H7 (cell line): ENCODE results near the gene RNF130. TPM values are rescaled to one million over a fixed set of nuclear protein-coding genes. Genes with fewer than 3 reads are reported as not detected.
"Not testable (repeated sequence)": the region's sequence is repeated elsewhere in the genome, so short reads cannot be mapped to it uniquely, and the experiment has no call there.

ENCODE experiments used
- DNase-seq: peaks from one replicate; pipeline ENCODE4 v3.0.0; 2012
- H3K27me3 ChIP-seq: 2 replicates; pipeline ENCODE4 v1.6.0; 2011; ENCODE audit warnings: mild to moderate bottlenecking, low read length; ENCODE audit not compliant: control insufficient read depth, insufficient read depth
- H3K36me3 ChIP-seq: replicated peaks from 2 replicates; pipeline ENCODE4 v1.5.1; 2011; ENCODE audit warnings: low read length; ENCODE audit not compliant: control insufficient read depth, insufficient read depth
- H3K4me3 ChIP-seq: 2 replicates; pipeline ENCODE4 v1.5.1; 2011; ENCODE audit warnings: low read depth, mild to moderate bottlenecking, control low read depth, low read length, moderate library complexity; ENCODE audit not compliant: insufficient read depth
- total RNA-seq: library from RNA; depleted of rRNA; stranded (reverse); fragments of >200 nt; shearing (Covaris generic); gene quantifications from 2 replicates; pipeline ENCODE4 v1.2.3, GENCODE V29; 2014

Gene RNF130
- total RNA-seq, 1 experiment from 2014 or later: 123 TPM

DNA sequence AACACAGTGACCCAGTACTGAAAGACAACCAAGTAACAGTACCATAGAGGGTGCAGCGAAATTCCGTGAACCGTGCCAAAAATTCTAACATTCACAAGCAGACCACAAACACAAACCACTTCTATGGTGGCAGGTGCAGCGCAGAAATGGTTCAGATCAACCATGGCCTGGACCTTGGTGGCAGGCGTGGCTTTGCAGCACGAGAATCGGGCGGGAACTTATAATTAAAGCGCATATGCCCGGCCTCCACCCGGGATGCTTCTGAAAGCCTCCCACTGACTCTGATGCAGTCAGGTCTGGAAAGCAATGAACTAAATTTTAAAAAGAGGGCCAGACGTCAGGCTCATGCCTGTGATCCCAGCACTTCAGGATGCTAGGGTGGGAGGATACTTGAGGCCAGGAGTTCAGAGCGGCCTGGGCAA is 95.8 kb downstream of the RNF130 start:
- Histone ChIP-seq H3K4me3 (no peak overlapping the region), H3K36me3 (peaks cover 22% of the 10 kb centered on the region), H3K27me3 (no peaks in the 10 kb centered on the region)
- peak; percentile 4 for DNase-seq

DNA sequence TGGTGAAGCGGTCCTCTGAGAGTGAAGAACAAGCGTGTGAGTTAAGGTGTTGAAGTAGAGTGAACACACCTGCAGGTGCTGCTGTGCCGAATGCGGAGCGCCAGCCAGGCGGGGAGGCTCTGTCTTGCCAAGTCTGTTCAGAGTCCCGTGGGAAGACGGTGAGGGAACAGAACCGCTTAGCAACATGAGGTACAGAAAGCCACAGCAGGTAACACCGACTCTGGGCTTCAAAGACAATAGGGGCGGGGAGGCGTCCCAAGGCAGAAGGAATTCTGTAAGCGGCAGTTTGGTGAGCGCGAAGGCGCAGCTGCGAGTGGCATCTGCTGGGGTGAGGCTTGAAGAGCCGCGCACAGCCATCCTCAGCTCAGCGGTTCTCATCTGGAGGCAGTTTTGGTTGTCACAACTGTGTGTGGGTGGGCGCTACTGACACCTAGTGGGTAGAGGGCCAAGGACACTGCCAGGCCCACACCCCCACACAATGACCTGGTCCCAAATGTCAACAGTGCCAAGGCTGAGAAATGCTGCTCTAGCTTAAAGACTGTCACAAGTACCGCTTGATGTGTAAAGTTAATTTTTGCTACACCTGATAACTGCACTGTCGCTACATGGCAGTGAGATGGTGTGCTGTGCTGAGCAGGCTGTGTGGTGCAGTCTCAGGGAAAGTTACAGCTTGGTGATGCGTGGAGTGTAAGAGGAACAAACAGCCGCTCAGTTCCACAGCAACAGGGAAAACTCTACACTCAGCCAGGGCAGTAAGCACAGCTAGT is 96.4 kb downstream of the RNF130 start:
- peak; percentile 80 for DNase-seq
- Histone ChIP-seq H3K36me3 (peaks cover 18% of the 10 kb centered on the region), H3K4me3 (no peak overlapping the region), H3K27me3 (no peaks in the 10 kb centered on the region)

- no peaks in the 10 kb centered on the region for H3K27me3 ChIP-seq
- H3K36me3 ChIP-seq: peaks cover 17% of the 10 kb centered on the region
- H3K4me3 ChIP-seq: no peak overlapping the region
- DNase-seq: peak; percentile 13
Observed at GRCh38 chr5:179974246-179974945, 97.2 kb downstream of the RNF130 start.

DNA sequence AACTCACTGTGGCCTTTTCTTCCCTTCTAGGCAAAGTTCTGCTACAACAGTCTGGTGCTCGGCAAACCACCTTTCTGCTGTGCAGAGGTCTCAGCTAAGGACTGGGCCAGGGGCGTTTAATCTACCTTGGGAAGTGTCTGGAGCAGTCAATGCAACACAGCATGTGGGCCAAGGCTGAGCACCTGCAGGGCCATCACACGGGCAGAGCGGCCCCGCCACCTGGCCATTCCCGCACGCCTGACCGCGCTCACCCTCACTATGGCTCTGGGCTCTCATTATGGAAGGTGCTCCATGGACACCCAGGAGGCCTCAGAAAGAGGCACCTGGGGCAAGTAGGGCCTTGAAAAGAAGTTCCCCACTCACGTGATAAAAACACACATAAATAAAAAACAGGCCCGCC is 98.2 kb downstream of the RNF130 start:
- peak; percentile 39 for DNase-seq
- peaks cover 16% of the 10 kb centered on the region for H3K36me3 ChIP-seq
- no peak overlapping the region for H3K4me3 ChIP-seq
- no peaks in the 10 kb centered on the region for H3K27me3 ChIP-seq

DNA sequence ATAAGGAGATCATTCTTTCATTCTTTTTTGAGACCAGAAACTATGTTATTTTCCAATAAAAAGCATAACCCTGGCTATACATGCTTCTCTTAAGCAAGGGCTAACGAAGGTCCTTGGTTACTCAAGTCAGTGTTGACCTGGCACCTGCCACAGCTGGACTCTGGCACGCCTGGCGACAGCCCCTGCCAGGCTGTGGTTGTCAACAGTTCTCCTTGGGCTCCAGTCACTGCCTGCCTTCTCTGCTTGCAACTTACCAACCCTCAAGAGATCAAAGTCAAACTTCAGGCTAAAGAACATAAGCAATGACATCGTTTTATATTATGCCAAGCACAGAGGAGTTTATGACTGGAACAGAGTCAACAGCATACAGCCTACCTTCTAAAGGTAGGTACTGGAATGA is 102.4 kb downstream of the RNF130 start:
- DNase-seq: no peak
- Histone ChIP-seq H3K27me3 (no peaks in the 10 kb centered on the region), H3K36me3 (peaks cover 19% of the 10 kb centered on the region), H3K4me3 (no peak overlapping the region)

DNA sequence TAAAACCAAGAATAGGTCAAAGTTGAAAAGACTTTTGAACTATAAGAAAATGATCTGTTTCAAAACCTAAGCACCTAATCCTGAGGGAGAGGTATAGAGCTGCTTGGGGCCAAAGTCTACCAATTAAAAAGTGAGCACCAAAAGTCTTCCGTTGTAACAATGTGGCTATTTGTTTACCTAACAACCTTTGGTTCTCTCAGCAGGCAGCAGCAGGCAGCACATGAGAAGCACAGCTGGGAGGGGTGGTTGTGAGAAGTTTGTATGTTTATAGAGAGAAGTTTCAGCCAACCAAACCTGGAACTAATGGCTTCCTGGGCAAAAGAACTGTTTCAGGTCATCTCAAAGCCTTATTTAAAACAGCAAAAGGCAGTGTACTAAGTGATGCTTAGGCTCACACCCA is 104.1 kb downstream of the RNF130 start:
- H3K27me3 ChIP-seq: no peaks in the 10 kb centered on the region
- DNase-seq: no peak
- peaks cover 19% of the 10 kb centered on the region for H3K36me3 ChIP-seq
- no peak overlapping the region for H3K4me3 ChIP-seq

GRCh38 chr5:179964015-179964414 is 107.5 kb downstream of the RNF130 start:
- Histone ChIP-seq H3K36me3 (peaks cover 17% of the 10 kb centered on the region), H3K27me3 (no peaks in the 10 kb centered on the region), H3K4me3 (no peak overlapping the region)
- DNase-seq: no peak

DNA sequence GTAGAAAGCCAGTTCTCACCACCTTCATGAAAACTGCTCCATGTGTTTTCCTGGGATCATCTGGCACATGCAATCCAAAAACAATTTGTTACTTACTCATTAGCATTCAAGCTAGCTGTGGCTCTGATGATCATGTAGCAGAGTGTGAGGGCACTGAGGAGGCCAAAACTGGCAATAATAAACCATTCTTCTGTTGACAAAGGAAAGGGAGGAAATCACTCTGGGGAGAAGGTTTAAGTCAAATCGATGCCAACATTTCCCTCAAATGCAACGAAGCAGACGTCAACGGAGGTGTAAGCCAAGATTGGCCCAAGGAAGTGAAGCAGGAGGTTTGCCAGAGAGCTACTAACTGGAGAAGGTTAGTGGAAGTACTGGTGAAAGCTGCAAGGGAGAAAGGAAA is 108.2 kb downstream of the RNF130 start:
- Histone ChIP-seq H3K4me3 (no peak overlapping the region), H3K27me3 (no peaks in the 10 kb centered on the region), H3K36me3 (peaks cover 16% of the 10 kb centered on the region)
- no peak for DNase-seq

- no peaks in the 10 kb centered on the region for H3K27me3 ChIP-seq
- no peak overlapping the region for H3K4me3 ChIP-seq
- peaks cover 3% of the 10 kb centered on the region for H3K36me3 ChIP-seq
- DNase-seq: no peak
Observed at GRCh38 chr5:179960204-179960831, 111.2 kb downstream of the RNF130 start.

- Histone ChIP-seq H3K27me3 (no peaks in the 10 kb centered on the region), H3K36me3 (peaks cover 3% of the 10 kb centered on the region), H3K4me3 (no peak overlapping the region)
- DNase-seq: no peak
Observed at GRCh38 chr5:179959641-179960040, 111.9 kb downstream of the RNF130 start.

DNA sequence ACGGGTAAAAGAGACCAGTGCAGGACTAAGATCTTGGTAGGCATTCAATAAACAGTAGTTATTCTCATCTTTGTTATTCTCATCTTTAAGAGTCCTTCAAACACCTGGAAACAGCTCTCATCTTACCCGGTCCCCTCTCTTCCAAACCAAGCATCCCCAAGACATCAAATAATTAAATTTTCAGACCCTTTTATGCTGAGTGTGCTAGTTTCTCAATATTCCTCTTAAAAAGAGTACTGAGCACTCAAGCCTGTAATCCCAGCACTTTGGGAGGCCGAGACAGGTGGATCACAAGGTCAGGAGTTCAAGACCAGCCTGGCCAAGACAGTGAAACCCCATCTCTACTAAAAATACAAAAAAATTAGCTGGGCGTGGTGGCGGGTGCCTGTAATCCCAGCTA is 112.4 kb downstream of the RNF130 start:
- H3K4me3 ChIP-seq, H3K36me3 ChIP-seq, H3K27me3 ChIP-seq, DNase-seq: not testable (repeated sequence)

DNA sequence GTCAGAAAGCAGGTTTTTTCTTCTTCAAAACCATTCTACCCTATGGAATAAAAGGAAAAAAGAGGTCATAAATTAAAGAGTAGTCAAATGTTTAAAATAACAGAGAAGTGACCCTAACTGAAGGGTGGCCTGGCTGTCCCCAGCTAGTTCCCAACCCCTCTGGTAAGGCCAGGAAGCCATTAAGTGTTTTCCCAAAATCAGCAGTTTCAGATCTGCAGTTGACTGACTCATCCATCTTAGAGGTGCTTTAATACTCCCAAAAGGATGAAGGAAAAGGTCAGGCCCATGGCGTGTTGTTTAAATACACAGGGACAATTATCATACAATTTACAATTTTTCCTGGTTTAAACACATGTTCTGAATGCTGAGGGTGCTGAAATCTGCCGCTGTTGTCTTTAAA is 115.9 kb downstream of the RNF130 start:
- no peak for DNase-seq
- no peak overlapping the region for H3K4me3 ChIP-seq
- H3K36me3 ChIP-seq: peaks cover 1% of the 10 kb centered on the region; the same call in 1 of the 2 replicates
- no peaks in the 10 kb centered on the region for H3K27me3 ChIP-seq

DNA sequence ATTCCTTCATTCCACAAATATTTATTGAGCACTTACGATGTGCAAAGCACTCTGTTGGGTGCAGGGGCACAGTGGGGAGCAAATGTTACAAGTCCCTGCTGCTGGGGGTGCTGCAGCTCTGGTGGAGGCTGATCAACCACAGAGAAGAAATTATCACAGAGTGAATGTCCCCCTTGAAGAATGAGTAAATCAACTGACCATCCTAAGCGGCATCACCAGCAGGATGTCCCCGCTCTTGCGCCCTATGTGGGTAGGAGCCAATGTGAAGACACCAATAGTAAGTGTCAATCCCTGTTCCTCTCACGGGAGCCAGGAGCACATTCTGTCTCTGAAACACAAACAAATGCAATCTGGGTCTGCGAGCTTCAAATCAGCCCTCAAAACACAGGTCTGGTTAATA is 116.5 kb downstream of the RNF130 start:
- H3K36me3 ChIP-seq: peaks cover 1% of the 10 kb centered on the region; the same call in 1 of the 2 replicates
- no peak for DNase-seq
- H3K4me3 ChIP-seq: no peak overlapping the region
- H3K27me3 ChIP-seq: no peaks in the 10 kb centered on the region

DNA sequence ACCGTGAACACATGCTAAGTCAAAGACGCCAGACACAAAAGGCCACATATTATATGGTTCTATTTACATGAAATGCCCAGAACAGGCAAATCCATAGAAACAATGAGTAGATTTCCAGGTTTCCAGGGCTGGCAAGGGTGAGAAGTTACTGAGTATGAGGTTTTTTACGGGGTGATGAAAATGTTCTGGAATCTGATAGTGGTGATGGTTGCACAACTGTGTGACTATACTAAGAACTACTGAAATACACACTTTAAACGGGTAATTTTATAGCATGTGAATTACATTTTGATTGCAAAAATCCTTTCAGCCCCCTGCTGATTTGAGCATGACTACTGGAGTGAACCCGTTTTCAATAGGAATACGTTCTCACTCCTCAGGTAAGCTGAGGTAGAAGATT is 117.1 kb downstream of the RNF130 start:
- Histone ChIP-seq H3K36me3 (peaks cover 1% of the 10 kb centered on the region; the same call in 1 of the 2 replicates), H3K27me3 (no peaks in the 10 kb centered on the region), H3K4me3 (no peak overlapping the region)
- no peak for DNase-seq

DNA sequence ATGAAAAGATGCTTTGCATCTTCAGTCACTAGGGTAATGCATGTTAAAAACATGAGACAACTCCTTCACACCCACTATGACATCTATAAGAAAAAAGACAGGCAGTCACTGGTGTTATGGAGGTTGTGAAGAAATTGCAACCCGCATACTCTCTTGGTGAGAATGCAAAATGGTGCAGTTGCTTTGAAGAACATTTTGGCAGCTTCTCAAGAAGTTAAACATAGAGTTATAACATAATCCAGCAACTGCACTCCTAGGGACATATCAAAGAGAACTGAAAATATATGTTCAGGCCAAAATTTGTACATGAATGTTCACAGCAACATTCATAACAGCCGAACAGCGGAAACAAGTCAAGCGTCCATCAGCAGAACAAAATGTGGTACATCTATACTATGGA is 117.6 kb downstream of the RNF130 start:
- Histone ChIP-seq H3K4me3 (no peak overlapping the region), H3K36me3 (peaks cover 1% of the 10 kb centered on the region; the same call in 1 of the 2 replicates), H3K27me3 (no peaks in the 10 kb centered on the region)
- no peak for DNase-seq
